WTC11 (cell line): ENCODE measurements around the gene TRAIP. TPM values are rescaled to one million over a fixed set of nuclear protein-coding genes. Genes with fewer than 3 reads are reported as not detected.

Experiments used
- ATAC-seq: fragments of 200-7000 bp; cut with Tn5 transposase; 2 replicates; pipeline ENCODE4 v1.10.0; 2021; ENCODE audit warnings: mild to moderate bottlenecking, moderate library complexity
- CTCF ChIA-PET: fragments of 300-600 bp; sonication (Branson Sonifier 250); formaldehyde crosslinking; loops from one replicate; lab custom pipeline; 2021; ENCODE audit warnings: antibody characterized with exemption; lab: Charles Lee
- POLR2A ChIA-PET: fragments of 350-600 bp; sonication (Branson Sonifier 250); formaldehyde crosslinking; loops from one replicate; lab custom pipeline; 2021; ENCODE audit warnings: antibody characterized with exemption; lab: Charles Lee
- DNase-seq: peaks from one replicate; pipeline ENCODE4 v3.0.0; 2021; ENCODE audit warnings: low spot score
- H3K27ac Mint-ChIP-seq: 2 replicates; pipeline ENCODE4 v1.8.0; 2021; ENCODE audit warnings: mixed read lengths
- H3K27me3 Mint-ChIP-seq: 2 replicates; pipeline ENCODE4 v1.8.0; 2021; ENCODE audit warnings: low read depth, mild to moderate bottlenecking, moderate library complexity, mixed read lengths
- H3K36me3 Mint-ChIP-seq: 2 replicates; pipeline ENCODE4 v1.8.0; 2021; ENCODE audit warnings: mixed read lengths
- H3K4me1 Mint-ChIP-seq: 2 replicates; pipeline ENCODE4 v1.8.0; 2022; ENCODE audit warnings: mixed read lengths
- H3K4me3 Mint-ChIP-seq: 2 replicates; pipeline ENCODE4 v1.8.0; 2021; ENCODE audit warnings: mild to moderate bottlenecking, moderate library complexity, mixed read lengths
- H3K9me3 Mint-ChIP-seq: 2 replicates; pipeline ENCODE4 v1.8.0; 2021; ENCODE audit warnings: mixed read lengths
- AFF4 ChIP-seq: sonication (generic); formaldehyde crosslinking; IDR thresholded peaks from 2 replicates; pipeline ENCODE4 v1.8.1; 2023; ENCODE audit warnings: mild to moderate bottlenecking, missing genetic modification reagents, borderline replicate concordance
- AR ChIP-seq: fragments of 250-450 bp; sonication (Bioruptor Pico); IDR thresholded peaks from 2 replicates; pipeline ENCODE4 v1.9.0; 2021; ENCODE audit warnings: mild to moderate bottlenecking
- ATF6 ChIP-seq: sonication (generic); formaldehyde crosslinking; IDR thresholded peaks from 2 replicates; pipeline ENCODE4 v1.8.1; 2023; ENCODE audit warnings: mild to moderate bottlenecking, missing genetic modification reagents
- E2F1 ChIP-seq: sonication (generic); formaldehyde crosslinking; IDR thresholded peaks from 2 replicates; pipeline ENCODE4 v1.8.0; 2022; ENCODE audit warnings: mild to moderate bottlenecking, missing genetic modification reagents
- GRHL2 ChIP-seq: fragments of 250-450 bp; sonication (Bioruptor Pico); IDR thresholded peaks from 2 replicates; pipeline ENCODE4 v1.8.0; 2022; ENCODE audit warnings: mild to moderate bottlenecking, moderate library complexity; ENCODE audit not compliant: insufficient replicate concordance, severe bottlenecking
- IRF2 ChIP-seq: sonication (generic); formaldehyde crosslinking; IDR thresholded peaks from 2 replicates; pipeline ENCODE4 v1.8.0; 2022; ENCODE audit warnings: low read depth, missing genetic modification reagents, borderline replicate concordance
- NFE2L1 ChIP-seq: sonication (generic); formaldehyde crosslinking; IDR thresholded peaks from 2 replicates; pipeline ENCODE4 v1.8.1; 2023; ENCODE audit warnings: missing genetic modification reagents
- NFYB ChIP-seq: sonication (generic); formaldehyde crosslinking; conservative IDR thresholded peaks from 2 replicates; pipeline ENCODE4 v1.8.0; 2022; ENCODE audit warnings: low read depth, missing genetic modification reagents
- NR1H2 ChIP-seq: sonication (generic); formaldehyde crosslinking; IDR thresholded peaks from 2 replicates; pipeline ENCODE4 v1.9.0; 2021; ENCODE audit warnings: mild to moderate bottlenecking, moderate library complexity, missing genetic modification reagents
- OVOL2 ChIP-seq: fragments of 250-450 bp; sonication (Bioruptor Pico); IDR thresholded peaks from 2 replicates; pipeline ENCODE4 v1.9.0; 2021; ENCODE audit warnings: mild to moderate bottlenecking, borderline replicate concordance
- RELA ChIP-seq: sonication (generic); formaldehyde crosslinking; IDR thresholded peaks from 2 replicates; pipeline ENCODE4 v1.8.1; 2022; ENCODE audit warnings: missing genetic modification reagents, mild to moderate bottlenecking, borderline replicate concordance
- SMAD3 ChIP-seq: sonication (generic); formaldehyde crosslinking; IDR thresholded peaks from 2 replicates; pipeline ENCODE4 v1.8.0; 2022; ENCODE audit warnings: missing genetic modification reagents, mild to moderate bottlenecking, borderline replicate concordance
- SP1 ChIP-seq: sonication (generic); formaldehyde crosslinking; conservative IDR thresholded peaks from 2 replicates; pipeline ENCODE4 v1.8.1; 2022; ENCODE audit warnings: missing genetic modification reagents
- TEAD4 ChIP-seq: sonication (generic); formaldehyde crosslinking; IDR thresholded peaks from 2 replicates; pipeline ENCODE4 v1.8.0; 2022; ENCODE audit warnings: mild to moderate bottlenecking, missing genetic modification reagents
- USF2 ChIP-seq: sonication (generic); formaldehyde crosslinking; IDR thresholded peaks from 2 replicates; pipeline ENCODE4 v1.8.1; 2023; ENCODE audit warnings: mild to moderate bottlenecking, missing genetic modification reagents, moderate library complexity
- ZBTB43 ChIP-seq: sonication (generic); formaldehyde crosslinking; IDR thresholded peaks from 2 replicates; pipeline ENCODE4 v1.8.1; 2023; ENCODE audit warnings: mild to moderate bottlenecking, missing genetic modification reagents
- ZNF121 ChIP-seq: sonication (generic); formaldehyde crosslinking; IDR thresholded peaks from 2 replicates; pipeline ENCODE4 v1.8.0; 2023; ENCODE audit warnings: missing genetic modification reagents
- ZNF423 ChIP-seq: fragments of 250-450 bp; sonication (Bioruptor Pico); IDR thresholded peaks from 2 replicates; pipeline ENCODE4 v2.1.2; 2022; ENCODE audit warnings: mild to moderate bottlenecking, moderate library complexity
- ZNF532 ChIP-seq: fragments of 250-450 bp; sonication (Bioruptor Pico); IDR thresholded peaks from 2 replicates; pipeline ENCODE4 v1.9.0; 2021; ENCODE audit warnings: mild to moderate bottlenecking, borderline replicate concordance
- total RNA-seq: library from RNA; stranded (reverse); gene quantifications from 3 replicates; pipeline ENCODE4 v1.2.3, GENCODE V29; 2021

The TRAIP gene
- total RNA-seq, 1 experiment from 2014 or later, result 25.9 TPM

- DNase-seq, result no peak
- Mint-ChIP-seq H3K9me3 (no peaks in the 10 kb centered on the region), H3K36me3 (no peaks in the 10 kb centered on the region), H3K27me3 (no peaks in the 10 kb centered on the region), H3K4me1 (peaks cover 6% of the 10 kb centered on the region), H3K27ac (no peak overlapping the region), H3K4me3 (no peak overlapping the region)
- no peak for ATAC-seq
- CTCF ChIA-PET, result no interaction called here
- POLR2A ChIA-PET, result no interaction called here
- TF ChIP-seq AFF4 (CRISPR knock-in tag), result no peak
Observed at GRCh38 chr3:49886922-49887265, 30.5 kb upstream of the TRAIP start.

GRCh38 chr3:49883998-49884397 is 27.6 kb upstream of the TRAIP start:
- CTCF ChIA-PET, result interaction anchor here (1.4 to 2.6 kb wide), 5 partner anchors 16 to 45 kb away, joined by 4 to 13 read pairs (median 5); partner anchors contain the start of gene MON1A
- TF ChIP-seq ZNF532 (CRISPR knock-in tag) (no peak), SP1 (CRISPR knock-in tag) (no peak), GRHL2 (CRISPR knock-in tag) (no peak), SMAD3 (CRISPR knock-in tag) (no peak), ZNF121 (CRISPR knock-in tag) (no peak), ATF6 (CRISPR knock-in tag) (no peak), NR1H2 (CRISPR knock-in tag) (no peak), ZNF423 (no peak), NFYB (no peak), RELA (CRISPR knock-in tag) (no peak), E2F1 (CRISPR knock-in tag) (no peak), NFE2L1 (no peak), ZBTB43 (CRISPR knock-in tag) (no peak), AR (CRISPR knock-in tag) (no peak), USF2 (no peak), TEAD4 (CRISPR knock-in tag) (no peak), IRF2 (CRISPR knock-in tag) (no peak), OVOL2 (CRISPR knock-in tag) (no peak)

More at GRCh38 chr3:49883998-49884397, 27.6 kb upstream of the TRAIP start:
- DNase-seq, result no peak
- POLR2A ChIA-PET, result interaction anchor here (1.9 kb wide), 1 partner anchor 17 kb away, joined by 5 read pairs; no protein-coding TSS in a partner anchor
- Mint-ChIP-seq H3K27ac (no peak overlapping the region), H3K4me3 (no peak overlapping the region), H3K9me3 (no peaks in the 10 kb centered on the region), H3K4me1 (peaks cover 27% of the 10 kb centered on the region), H3K36me3 (no peaks in the 10 kb centered on the region), H3K27me3 (no peaks in the 10 kb centered on the region)
- ATAC-seq, result no peak
